SK-N-SH (cell line): ENCODE measurements around the gene SPATC1L. TPM values are rescaled to one million over a fixed set of nuclear protein-coding genes. Genes with fewer than 3 reads are reported as not detected.
A peak's percentile ranks its signal among the peaks of the same experiment; 100 is the strongest.

Experiments
- CTCF ChIA-PET: fragments of 300-600, 350-600 bp; formaldehyde crosslinking; extraction: SDS; loops from one replicate; lab custom pipeline; 2021; lab: Yijun Ruan, JAX
- POLR2A ChIA-PET: fragments of 350-600 bp; sonication (Branson Sonifier 250); formaldehyde crosslinking; extraction: SDS; loops from one replicate; lab custom pipeline; 2020; ENCODE audit warnings: antibody characterized with exemption, inconsistent platforms; lab: Yijun Ruan, JAX
- DNase-seq: peaks from one replicate; pipeline ENCODE4 v3.0.0; 2012
- H2AFZ ChIP-seq: fragments of 200-600 bp; sonication (generic); 2 replicates; pipeline ENCODE4 v1.8.1; 2016; ENCODE audit warnings: antibody characterized with exemption, mild to moderate bottlenecking, low read depth
- H3F3A ChIP-seq: fragments of 200-600 bp; sonication (generic); replicated peaks from 2 replicates; pipeline ENCODE3; 2016; ENCODE audit warnings: antibody characterized with exemption, mild to moderate bottlenecking; ENCODE audit not compliant: insufficient read depth
- H3K27ac ChIP-seq, 2 experiments: fragments of 200-500 bp in 1 of 2; fragments of 200-600 bp in 1 of 2; sonication (Bioruptor generic) in 1 of 2; sonication (generic), shearing (Covaris generic) in 1 of 2; 2 replicates each; pipeline versions ENCODE4 v1.5.1 to v1.6.1; 2014 to 2016; ENCODE audit warnings: low read depth in 2 of 2, inconsistent platforms in 1 of 2, low read length in 1 of 2, mild to moderate bottlenecking in 1 of 2, mixed read lengths in 1 of 2
- H3K27me3 ChIP-seq: fragments of 200-600 bp; sonication (generic), shearing (Covaris generic); 2 replicates; pipeline ENCODE4 v1.6.1; 2016; ENCODE audit warnings: mixed run types; ENCODE audit not compliant: insufficient read depth
- H3K36me3 ChIP-seq, 2 experiments: fragments of 200-500 bp in 1 of 2; fragments of 200-600 bp in 1 of 2; sonication (Bioruptor generic) in 1 of 2; sonication (generic) in 1 of 2; replicated peaks in 1 of 2; 2 replicates each; pipeline versions ENCODE3 to v1.5.1; 2014 to 2016; ENCODE audit warnings: low read length in 1 of 2, mild to moderate bottlenecking in 1 of 2; ENCODE audit not compliant: insufficient read depth in 2 of 2, control insufficient read depth in 1 of 2
- H3K4me1 ChIP-seq, 2 experiments: fragments of 200-500 bp in 1 of 2; fragments of 200-600 bp in 1 of 2; sonication (Bioruptor generic) in 1 of 2; sonication (generic), shearing (Covaris generic) in 1 of 2; 2 replicates each; pipeline versions ENCODE4 v1.5.1 to v1.6.1; 2014 to 2016; ENCODE audit warnings: low read depth in 1 of 2, low read length in 1 of 2, mixed run types in 1 of 2; ENCODE audit not compliant: insufficient read depth in 2 of 2, control insufficient read depth in 1 of 2
- H3K4me2 ChIP-seq: fragments of 200-600 bp; sonication (generic), shearing (Covaris generic); 2 replicates; pipeline ENCODE4 v1.6.1; 2017; ENCODE audit warnings: mixed run types
- H3K4me3 ChIP-seq, 2 experiments: fragments of 200-500 bp in 1 of 2; fragments of 200-600 bp in 1 of 2; sonication (Bioruptor generic) in 1 of 2; sonication (generic), shearing (Covaris generic) in 1 of 2; 2 replicates each; pipeline versions ENCODE4 v1.5.1 to v1.8.1; 2014 to 2016; ENCODE audit warnings: low read depth in 2 of 2, inconsistent platforms in 1 of 2, low read length in 1 of 2, mild to moderate bottlenecking in 1 of 2, mixed read lengths in 1 of 2, moderate library complexity in 1 of 2
- H3K79me2 ChIP-seq: fragments of 200-600 bp; sonication (generic); 2 replicates; pipeline ENCODE4 v1.8.1; 2017; ENCODE audit warnings: mild to moderate bottlenecking; ENCODE audit not compliant: insufficient read depth
- H3K9ac ChIP-seq: fragments of 200-600 bp; sonication (generic); 2 replicates; pipeline ENCODE4 v1.6.1; 2017; ENCODE audit warnings: mixed run types
- H3K9me2 ChIP-seq: fragments of 200-600 bp; sonication (generic); 2 replicates; pipeline ENCODE4 v1.6.1; 2017; ENCODE audit warnings: mixed run types
- H3K9me3 ChIP-seq: fragments of 200-600 bp; sonication (generic); 2 replicates; pipeline ENCODE4 v1.6.1; 2017; ENCODE audit warnings: mixed run types, mild to moderate bottlenecking, moderate library complexity
- H4K20me1 ChIP-seq: fragments of 200-600 bp; sonication (generic); 2 replicates; pipeline ENCODE4 v1.6.1; 2017; ENCODE audit warnings: mild to moderate bottlenecking, mixed run types; ENCODE audit not compliant: insufficient read depth
- CHD2 ChIP-seq: fragments of 150-350 bp; IDR thresholded peaks from 2 replicates; pipeline ENCODE4 v1.6.1; 2018; ENCODE audit warnings: low read length; ENCODE audit not compliant: partially characterized antibody
- FOSL2 ChIP-seq: IDR thresholded peaks from 2 replicates; pipeline ENCODE4 v1.4.0; 2012; ENCODE audit warnings: low read depth, mild to moderate bottlenecking, moderate library complexity, borderline replicate concordance
- FOXM1 ChIP-seq: IDR thresholded peaks from 2 replicates; pipeline ENCODE4 v1.4.0; 2012; ENCODE audit warnings: low read depth, mild to moderate bottlenecking
- GABPA ChIP-seq: IDR thresholded peaks from 2 replicates; pipeline ENCODE4 v1.4.0; 2012; ENCODE audit warnings: low read depth, mild to moderate bottlenecking
- JUND ChIP-seq: IDR thresholded peaks from 2 replicates; pipeline ENCODE4 v1.4.0; 2012
- MEF2A ChIP-seq: IDR thresholded peaks from 2 replicates; pipeline ENCODE4 v1.4.0; 2012; ENCODE audit warnings: low read depth, borderline replicate concordance
- NFIC ChIP-seq: IDR thresholded peaks from 2 replicates; pipeline ENCODE4 v1.4.0; 2012; ENCODE audit warnings: borderline replicate concordance
- NRF1 ChIP-seq: IDR thresholded peaks from 2 replicates; pipeline ENCODE4 v1.6.1; 2012; ENCODE audit warnings: low read depth, mild to moderate bottlenecking, low read length
- PBX3 ChIP-seq: IDR thresholded peaks from 2 replicates; pipeline ENCODE4; 2012
- POLR2AphosphoS5 ChIP-seq: IDR thresholded peaks from 2 replicates; pipeline ENCODE4 v1.6.1; 2012; ENCODE audit warnings: low read depth, low read length
- RFX5 ChIP-seq: IDR thresholded peaks from 2 replicates; pipeline ENCODE4 v1.6.1; 2012; ENCODE audit warnings: mild to moderate bottlenecking, improper control_type of control experiment, low read length
- RXRA ChIP-seq: IDR thresholded peaks from 2 replicates; pipeline ENCODE4 v1.4.0; 2012; ENCODE audit warnings: low read depth, mild to moderate bottlenecking, borderline replicate concordance
- SMC3 ChIP-seq: IDR thresholded peaks from 2 replicates; pipeline ENCODE4 v1.6.1; 2012; ENCODE audit warnings: low read depth, low read length, improper control_type of control experiment
- TAF1 ChIP-seq: IDR thresholded peaks from 2 replicates; pipeline ENCODE4 v1.6.1; 2012; ENCODE audit warnings: low read depth, mild to moderate bottlenecking, low read length, moderate library complexity, borderline replicate concordance
- TEAD4 ChIP-seq: IDR thresholded peaks from 2 replicates; pipeline ENCODE4 v1.4.0; 2012; ENCODE audit warnings: mild to moderate bottlenecking, borderline replicate concordance; ENCODE audit not compliant: insufficient read depth
- USF1 ChIP-seq: IDR thresholded peaks from 2 replicates; pipeline ENCODE4 v1.4.0; 2012; ENCODE audit warnings: low read depth, borderline replicate concordance
- ZBTB33 ChIP-seq: IDR thresholded peaks from 2 replicates; pipeline ENCODE4 v1.4.0; 2012; ENCODE audit warnings: low read depth, borderline replicate concordance
- WGBS: methylation state at CpG from one replicate; pipeline ENCODE4 v1.1.6; 2017; ENCODE audit warnings: low lambda C conversion rate; 5-methylcytosine and 5-hydroxymethylcytosine counted together
- polyA plus RNA-seq, 3 experiments: library from polyadenylated mRNA; depleted of rRNA; stranded (reverse); fragments of >200 nt; gene quantifications; 2 replicates each; pipeline ENCODE4 v1.2.3, GENCODE V29; 2012
- TF ChIP-seq, protein P1 (sequence below): IDR thresholded peaks from 2 replicates; pipeline ENCODE4 v1.4.0; 2012; ENCODE audit warnings: low read depth
- TF ChIP-seq, protein P2 (sequence below): fragments of 200-600 bp; sonication (generic); IDR thresholded peaks from 2 replicates; pipeline ENCODE4 v1.6.1; 2017; ENCODE audit warnings: antibody characterized with exemption, mild to moderate bottlenecking, moderate library complexity

SPATC1L gene
- polyA plus RNA-seq, 1 of the 3 experiments (the other 2 are of a cell fraction), result 8.3 TPM

GRCh38 chr21:46117586-46118315 lies 66.5 kb downstream of the SPATC1L start:
- TF ChIP-seq FOSL2 (no peak), CHD2 (no peak), TEAD4 (no peak), FOXM1 (no peak), NFIC (no peak), MEF2A (no peak), SMC3 (no peak), USF1 (no peak), RXRA (no peak), RFX5 (no peak)
- Histone ChIP-seq H3K4me2 (no peak overlapping the region), H3K9me2 (no peaks in the 10 kb centered on the region), H3K27ac (no peak overlapping the region), H4K20me1 (no peaks in the 10 kb centered on the region), H3K9ac (no peak overlapping the region), H3K36me3 (peaks cover 28 to 63% of the 10 kb centered on the region in 2 experiments), H3K9me3 (no peaks in the 10 kb centered on the region), H3K27me3 (no peaks in the 10 kb centered on the region), H3F3A (no peaks in the 10 kb centered on the region), H3K79me2 (no peaks in the 10 kb centered on the region), H3K4me3 (no peak overlapping the region), H3K4me1 (no peaks in the 10 kb centered on the region), H2AFZ (no peak overlapping the region)
- CTCF ChIA-PET, result interaction anchor here (1.6 to 2.0 kb wide), 2 partner anchors 10 to 26 kb away, joined by 5 to 8 read pairs; no protein-coding TSS in a partner anchor
- WGBS, result 90% methylated on average over 16 of the region's 29 CpGs
- DNase-seq, result peak; percentile 32
- POLR2A ChIA-PET, result no interaction called here

- ChIA-PET CTCF (interaction anchor here (1.6 to 2.0 kb wide), 2 partner anchors 11 to 27 kb away, joined by 5 to 8 read pairs; no protein-coding TSS in a partner anchor), POLR2A (no interaction called here)
- Histone ChIP-seq H3K27ac (no peak overlapping the region), H3K27me3 (no peaks in the 10 kb centered on the region), H3K9me3 (no peaks in the 10 kb centered on the region), H3K4me1 (no peaks in the 10 kb centered on the region), H3K4me3 (no peak overlapping the region), H3F3A (no peaks in the 10 kb centered on the region), H3K9me2 (no peaks in the 10 kb centered on the region), H3K36me3 (peaks cover 28 to 63% of the 10 kb centered on the region in 2 experiments), H3K9ac (no peak overlapping the region), H2AFZ (no peak overlapping the region), H3K4me2 (no peak overlapping the region), H4K20me1 (no peaks in the 10 kb centered on the region), H3K79me2 (no peaks in the 10 kb centered on the region)
- DNase-seq, result peak; percentile 35
- TF ChIP-seq TAF1, result no peak
- no peak for TF ChIP-seq NRF1
- TF ChIP-seq MEF2A, result no peak
- TF ChIP-seq, protein P1, sequence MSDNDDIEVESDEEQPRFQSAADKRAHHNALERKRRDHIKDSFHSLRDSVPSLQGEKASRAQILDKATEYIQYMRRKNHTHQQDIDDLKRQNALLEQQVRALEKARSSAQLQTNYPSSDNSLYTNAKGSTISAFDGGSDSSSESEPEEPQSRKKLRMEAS, result no peak
- no peak for TF ChIP-seq JUND
- TF ChIP-seq, protein P2, sequence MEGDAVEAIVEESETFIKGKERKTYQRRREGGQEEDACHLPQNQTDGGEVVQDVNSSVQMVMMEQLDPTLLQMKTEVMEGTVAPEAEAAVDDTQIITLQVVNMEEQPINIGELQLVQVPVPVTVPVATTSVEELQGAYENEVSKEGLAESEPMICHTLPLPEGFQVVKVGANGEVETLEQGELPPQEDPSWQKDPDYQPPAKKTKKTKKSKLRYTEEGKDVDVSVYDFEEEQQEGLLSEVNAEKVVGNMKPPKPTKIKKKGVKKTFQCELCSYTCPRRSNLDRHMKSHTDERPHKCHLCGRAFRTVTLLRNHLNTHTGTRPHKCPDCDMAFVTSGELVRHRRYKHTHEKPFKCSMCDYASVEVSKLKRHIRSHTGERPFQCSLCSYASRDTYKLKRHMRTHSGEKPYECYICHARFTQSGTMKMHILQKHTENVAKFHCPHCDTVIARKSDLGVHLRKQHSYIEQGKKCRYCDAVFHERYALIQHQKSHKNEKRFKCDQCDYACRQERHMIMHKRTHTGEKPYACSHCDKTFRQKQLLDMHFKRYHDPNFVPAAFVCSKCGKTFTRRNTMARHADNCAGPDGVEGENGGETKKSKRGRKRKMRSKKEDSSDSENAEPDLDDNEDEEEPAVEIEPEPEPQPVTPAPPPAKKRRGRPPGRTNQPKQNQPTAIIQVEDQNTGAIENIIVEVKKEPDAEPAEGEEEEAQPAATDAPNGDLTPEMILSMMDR, result no peak
- no peak for TF ChIP-seq PBX3
- TF ChIP-seq TEAD4, result no peak
- no peak for TF ChIP-seq CHD2
- TF ChIP-seq GABPA, result no peak
- no peak for TF ChIP-seq ZBTB33
- no peak for TF ChIP-seq SMC3
- no peak for TF ChIP-seq POLR2AphosphoS5
- WGBS, result 74% methylated on average over 12 of the region's 24 CpGs
These were observed 67.3 kb downstream of the SPATC1L start for GRCh38 chr21:46116776-46117585.
